Measurements from ENCODE around the gene CNGA1. TPM values are rescaled to one million over a fixed set of nuclear protein-coding genes. Genes with fewer than 3 reads are reported as not detected.

Gene CNGA1
- total RNA-seq, 2 experiments from 2014 or later = 0.70 TPM; not detected in 1

- no peak for DNase-seq
- intact Hi-C loops (cut with micrococcal nuclease) = no loop called here
- CTCF ChIA-PET = interaction anchor here (0.9 to 10.1 kb wide), 5 partner anchors 9 to 44 kb away, joined by 3 to 87 read pairs (median 4); no protein-coding TSS in a partner anchor
- Mint-ChIP-seq H3K9me3 (no peaks in the 10 kb centered on the region), H3K27me3 (peaks cover 34% of the 10 kb centered on the region), H3K27ac (no peak overlapping the region), H3K4me3 (no peak overlapping the region), H3K36me3 (no peaks in the 10 kb centered on the region), H3K4me1 (ENCODE audit: low read depth) (peaks cover 65% of the 10 kb centered on the region)
- POLR2A ChIA-PET = no interaction called here
Measured at GRCh38 chr4:48043504-48043903, 27.0 kb upstream of the CNGA1 start.

DNA sequence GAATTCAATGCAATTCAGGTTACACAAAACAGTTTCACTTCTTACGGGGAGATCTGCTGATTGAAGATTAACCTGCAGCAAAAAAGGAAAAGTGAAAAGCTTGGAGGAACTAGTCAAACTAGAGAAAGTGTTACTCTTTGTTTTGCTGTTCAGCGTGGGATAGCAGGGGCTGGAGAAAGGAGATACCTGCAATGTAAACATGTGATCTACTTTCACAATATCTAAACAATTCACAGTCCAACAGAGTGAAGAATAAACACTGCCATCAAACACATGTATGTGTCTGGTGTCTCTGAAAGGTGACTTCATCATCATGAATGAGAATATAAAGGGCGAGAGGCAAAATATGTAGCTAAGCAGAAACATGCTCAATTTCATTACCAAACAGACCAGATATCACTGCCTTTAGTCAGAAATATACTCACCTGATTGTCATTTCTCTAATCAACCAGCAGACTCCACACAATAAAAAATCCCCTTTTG, 26.5 kb upstream of the CNGA1 start:
- peaks cover 63% of the 10 kb centered on the region for H3K4me1 Mint-ChIP-seq (ENCODE audit: low read depth)
- POLR2A ChIA-PET = no interaction called here
- intact Hi-C loops (cut with micrococcal nuclease) = no loop called here
- no peaks in the 10 kb centered on the region for H3K36me3 Mint-ChIP-seq
- no peaks in the 10 kb centered on the region for H3K9me3 Mint-ChIP-seq
- no peak overlapping the region for H3K27ac Mint-ChIP-seq
- peaks cover 31% of the 10 kb centered on the region for H3K27me3 Mint-ChIP-seq
- CTCF ChIA-PET = interaction anchor here (0.9 to 10.1 kb wide), 4 partner anchors 9 to 44 kb away, joined by 3 to 87 read pairs (median 6); no protein-coding TSS in a partner anchor
- no peak for DNase-seq
- H3K4me3 Mint-ChIP-seq = no peak overlapping the region

GRCh38 chr4:48041535-48042137, 25.2 kb upstream of the CNGA1 start:
- peaks cover 52% of the 10 kb centered on the region for H3K4me1 Mint-ChIP-seq (ENCODE audit: low read depth)
- H3K9me3 Mint-ChIP-seq = peaks cover under 1% of the 10 kb centered on the region
- peaks cover 29% of the 10 kb centered on the region for H3K27me3 Mint-ChIP-seq
- CTCF ChIA-PET = interaction anchor here (0.8 to 2.1 kb wide), 3 partner anchors 14 to 46 kb away, joined by 3 to 6 read pairs (median 5); no protein-coding TSS in a partner anchor
- peak; percentile 40 for DNase-seq
- H3K36me3 Mint-ChIP-seq = no peaks in the 10 kb centered on the region
- POLR2A ChIA-PET = interaction anchor here (0.6 kb wide), 1 partner anchor 872 kb away, joined by 3 read pairs; no protein-coding TSS in a partner anchor
- no peak overlapping the region for H3K4me3 Mint-ChIP-seq
- no peak overlapping the region for H3K27ac Mint-ChIP-seq
- intact Hi-C loops (cut with micrococcal nuclease) = no loop called here

DNA sequence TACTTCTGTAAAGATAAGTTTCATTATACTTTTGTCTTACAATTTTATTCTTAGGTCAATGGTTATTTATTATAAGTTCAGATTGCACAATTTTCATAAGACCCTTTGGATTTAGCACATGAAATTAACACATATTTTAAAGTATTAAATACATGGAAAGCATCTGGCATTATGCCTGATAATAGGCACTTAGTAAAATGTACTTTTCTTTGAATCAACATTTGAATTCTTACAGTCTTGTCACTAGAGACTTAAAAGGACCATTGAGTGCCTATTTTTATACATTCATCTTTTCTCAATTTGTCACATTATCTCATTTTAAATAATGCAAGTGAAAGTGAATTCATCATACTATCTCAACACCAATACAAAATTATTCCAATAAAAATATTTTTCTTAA, 23.1 kb upstream of the CNGA1 start:
- no peak overlapping the region for H3K4me3 Mint-ChIP-seq
- no peak overlapping the region for H3K27ac Mint-ChIP-seq
- peaks cover 56% of the 10 kb centered on the region for H3K4me1 Mint-ChIP-seq (ENCODE audit: low read depth)
- H3K36me3 Mint-ChIP-seq = peaks cover 2% of the 10 kb centered on the region
- DNase-seq = no peak
- H3K27me3 Mint-ChIP-seq = peaks cover 20% of the 10 kb centered on the region
- POLR2A ChIA-PET = no interaction called here
- H3K9me3 Mint-ChIP-seq = peaks cover 3% of the 10 kb centered on the region
- intact Hi-C loops (cut with micrococcal nuclease) = loop anchor here (5.0 kb wide), 2 partner anchors 127 to 202 kb away; partner anchors contain the start of genes CORIN and NFXL1
- CTCF ChIA-PET = no interaction called here

GRCh38 chr4:48038666-48039065, 22.2 kb upstream of the CNGA1 start:
- POLR2A ChIA-PET = no interaction called here
- no peak for DNase-seq
- CTCF ChIA-PET = interaction anchor here (5.4 kb wide), 1 partner anchor 71 kb away, joined by 33 read pairs; no protein-coding TSS in a partner anchor
- H3K27me3 Mint-ChIP-seq = peaks cover 16% of the 10 kb centered on the region
- peaks cover 55% of the 10 kb centered on the region for H3K4me1 Mint-ChIP-seq (ENCODE audit: low read depth)
- peaks cover 3% of the 10 kb centered on the region for H3K9me3 Mint-ChIP-seq
- H3K36me3 Mint-ChIP-seq = peaks cover 2% of the 10 kb centered on the region
- no peak overlapping the region for H3K4me3 Mint-ChIP-seq
- H3K27ac Mint-ChIP-seq = no peak overlapping the region
- intact Hi-C loops (cut with micrococcal nuclease) = loop anchor here (5.0 kb wide), 2 partner anchors 126 to 201 kb away; partner anchors contain the start of genes CORIN and NFXL1

DNA sequence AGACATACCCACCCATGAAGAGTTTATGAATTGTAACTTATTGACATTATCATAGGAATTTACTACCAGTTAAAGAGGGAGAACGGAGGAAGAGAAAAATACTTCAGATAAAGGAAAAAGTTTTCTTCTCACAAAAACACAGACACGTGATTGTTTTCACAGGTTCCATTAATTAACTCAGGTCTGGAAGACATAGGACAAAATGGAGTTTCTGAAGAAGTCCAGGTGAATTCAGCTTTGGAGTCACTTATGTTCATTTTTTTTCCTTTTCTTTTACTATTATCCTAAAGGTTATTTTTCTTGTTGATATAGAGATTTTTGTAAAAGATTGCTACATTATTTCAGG, 20.6 kb upstream of the CNGA1 start:
- Mint-ChIP-seq H3K9me3 (peaks cover 3% of the 10 kb centered on the region), H3K4me3 (no peak overlapping the region), H3K27me3 (peaks cover 7% of the 10 kb centered on the region), H3K36me3 (peaks cover 2% of the 10 kb centered on the region), H3K4me1 (ENCODE audit: low read depth) (peaks cover 42% of the 10 kb centered on the region), H3K27ac (no peak overlapping the region)
- ChIA-PET POLR2A (interaction anchor here (0.9 to 2.3 kb wide), 6 partner anchors 11 to 99 kb away, joined by 3 to 10 read pairs (median 5); partner anchors contain the start of genes CNGA1, NIPAL1 and TXK), CTCF (interaction anchor here (1.1 to 5.7 kb wide), 8 partner anchors 9 to 198 kb away, joined by 3 to 87 read pairs (median 6); no protein-coding TSS in a partner anchor)
- intact Hi-C loops (cut with micrococcal nuclease) = loop anchor here (2.0 to 5.0 kb wide), 3 partner anchors 58 to 200 kb away; partner anchors contain the start of genes CORIN and NFXL1
- DNase-seq = no peak

GRCh38 chr4:48035952-48036351, 19.5 kb upstream of the CNGA1 start:
- no peak overlapping the region for H3K4me3 Mint-ChIP-seq
- POLR2A ChIA-PET = interaction anchor here (0.9 to 2.3 kb wide), 12 partner anchors 9 to 197 kb away, joined by 3 to 10 read pairs (median 4); partner anchors contain the start of genes CNGA1, NIPAL1 and TXK

DNA sequence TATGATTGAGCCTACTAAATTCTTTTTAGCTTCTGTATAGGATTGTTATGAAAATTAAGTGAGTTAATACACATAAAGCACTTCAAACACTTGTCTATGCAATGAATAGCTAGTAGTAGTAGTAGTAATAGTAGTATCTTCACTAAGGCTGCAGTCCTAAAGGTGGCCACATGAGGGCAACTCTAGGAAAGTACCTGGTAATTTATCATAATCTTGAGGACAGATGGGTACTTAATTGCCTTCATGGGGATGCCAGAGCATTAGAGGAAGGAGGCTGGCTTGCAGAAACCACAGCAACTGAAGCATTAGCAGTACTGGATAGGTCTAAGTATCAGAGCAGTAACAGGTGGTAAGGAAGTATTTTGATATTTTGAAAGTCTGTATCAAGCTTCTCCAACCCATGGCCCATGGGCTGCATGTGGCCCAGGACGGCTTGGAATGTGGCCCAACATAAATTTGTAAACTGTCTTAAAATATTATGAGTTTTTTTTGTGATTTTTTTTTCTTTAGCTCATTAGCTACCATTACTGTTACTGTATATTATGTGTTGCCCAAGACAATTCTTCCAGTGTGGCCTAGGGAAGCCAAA, 17.4 kb upstream of the CNGA1 start:
- ChIA-PET CTCF (interaction anchor here (0.9 to 5.7 kb wide), 20 partner anchors 8 to 106 kb away, joined by 3 to 87 read pairs (median 8); no protein-coding TSS in a partner anchor), POLR2A (interaction anchor here (0.9 kb wide), 1 partner anchor 32 kb away, joined by 3 read pairs; no protein-coding TSS in a partner anchor)
- intact Hi-C loops (cut with micrococcal nuclease) = loop anchor here (2.0 kb wide), 1 partner anchor 53 kb away; no protein-coding TSS in a partner anchor
- DNase-seq = peak; percentile 69
- Mint-ChIP-seq H3K27ac (no peak overlapping the region), H3K36me3 (peaks cover 2% of the 10 kb centered on the region), H3K4me3 (no peak overlapping the region), H3K27me3 (peaks cover 6% of the 10 kb centered on the region), H3K9me3 (peaks cover 3% of the 10 kb centered on the region), H3K4me1 (ENCODE audit: low read depth) (peaks cover 37% of the 10 kb centered on the region)

More at GRCh38 chr4:48035952-48036351, 19.5 kb upstream of the CNGA1 start:
- H3K27ac Mint-ChIP-seq = peak overlapping the region; percentile 90
- CTCF ChIA-PET = interaction anchor here (1.0 to 5.7 kb wide), 13 partner anchors 8 to 197 kb away, joined by 3 to 87 read pairs (median 15); no protein-coding TSS in a partner anchor
- peaks cover 2% of the 10 kb centered on the region for H3K27me3 Mint-ChIP-seq
- peaks cover 34% of the 10 kb centered on the region for H3K4me1 Mint-ChIP-seq (ENCODE audit: low read depth)
- intact Hi-C loops (cut with micrococcal nuclease) = loop anchor here (1.0 to 5.0 kb wide), 14 partner anchors 9 to 305 kb away; partner anchors contain the start of genes CNGA1, CORIN, NFXL1 and NIPAL1
- no peak for DNase-seq
- peaks cover 3% of the 10 kb centered on the region for H3K9me3 Mint-ChIP-seq
- peaks cover 2% of the 10 kb centered on the region for H3K36me3 Mint-ChIP-seq

- CTCF ChIA-PET = interaction anchor here (1.2 to 5.7 kb wide), 13 partner anchors 9 to 106 kb away, joined by 3 to 87 read pairs (median 16); no protein-coding TSS in a partner anchor
- Mint-ChIP-seq H3K4me3 (no peak overlapping the region), H3K4me1 (ENCODE audit: low read depth) (peaks cover 42% of the 10 kb centered on the region), H3K9me3 (peaks cover 3% of the 10 kb centered on the region), H3K36me3 (peaks cover 2% of the 10 kb centered on the region), H3K27me3 (peaks cover 4% of the 10 kb centered on the region), H3K27ac (no peak overlapping the region)
- no peak for DNase-seq
- POLR2A ChIA-PET = no interaction called here
- intact Hi-C loops (cut with micrococcal nuclease) = loop anchor here (2.0 kb wide), 1 partner anchor 53 kb away; no protein-coding TSS in a partner anchor
Measured at GRCh38 chr4:48033412-48033811, 16.9 kb upstream of the CNGA1 start.

DNA sequence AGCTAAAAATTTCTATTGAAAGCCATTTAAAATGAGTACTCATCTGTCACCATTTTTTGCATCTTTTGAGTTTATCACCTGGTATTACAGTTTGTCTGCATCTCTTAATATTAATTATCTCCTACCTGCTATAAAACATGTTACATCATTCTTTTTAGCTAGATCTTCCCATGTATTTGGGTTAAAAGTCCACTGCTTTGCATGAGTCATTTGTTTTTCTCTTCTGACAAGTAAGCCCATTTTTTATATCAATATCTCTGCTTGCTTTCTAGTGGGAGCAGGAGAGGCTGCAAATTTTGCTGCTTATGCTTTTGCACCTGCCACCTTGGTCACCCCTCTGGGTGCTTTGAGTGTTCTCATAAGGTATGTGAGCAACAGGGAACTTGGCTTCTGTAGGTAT, 16.2 kb upstream of the CNGA1 start:
- DNase-seq = no peak
- peaks cover 49% of the 10 kb centered on the region for H3K4me1 Mint-ChIP-seq (ENCODE audit: low read depth)
- H3K36me3 Mint-ChIP-seq = peaks cover 2% of the 10 kb centered on the region
- intact Hi-C loops (cut with micrococcal nuclease) = loop anchor here (2.0 kb wide), 1 partner anchor 54 kb away; no protein-coding TSS in a partner anchor
- H3K27ac Mint-ChIP-seq = no peak overlapping the region
- ChIA-PET CTCF (interaction anchor here (0.8 to 5.7 kb wide), 8 partner anchors 14 to 287 kb away, joined by 3 to 87 read pairs (median 10); partner anchors contain the start of gene CORIN), POLR2A (no interaction called here)
- H3K9me3 Mint-ChIP-seq = peaks cover 3% of the 10 kb centered on the region
- no peak overlapping the region for H3K4me3 Mint-ChIP-seq
- H3K27me3 Mint-ChIP-seq = peaks cover 4% of the 10 kb centered on the region

DNA sequence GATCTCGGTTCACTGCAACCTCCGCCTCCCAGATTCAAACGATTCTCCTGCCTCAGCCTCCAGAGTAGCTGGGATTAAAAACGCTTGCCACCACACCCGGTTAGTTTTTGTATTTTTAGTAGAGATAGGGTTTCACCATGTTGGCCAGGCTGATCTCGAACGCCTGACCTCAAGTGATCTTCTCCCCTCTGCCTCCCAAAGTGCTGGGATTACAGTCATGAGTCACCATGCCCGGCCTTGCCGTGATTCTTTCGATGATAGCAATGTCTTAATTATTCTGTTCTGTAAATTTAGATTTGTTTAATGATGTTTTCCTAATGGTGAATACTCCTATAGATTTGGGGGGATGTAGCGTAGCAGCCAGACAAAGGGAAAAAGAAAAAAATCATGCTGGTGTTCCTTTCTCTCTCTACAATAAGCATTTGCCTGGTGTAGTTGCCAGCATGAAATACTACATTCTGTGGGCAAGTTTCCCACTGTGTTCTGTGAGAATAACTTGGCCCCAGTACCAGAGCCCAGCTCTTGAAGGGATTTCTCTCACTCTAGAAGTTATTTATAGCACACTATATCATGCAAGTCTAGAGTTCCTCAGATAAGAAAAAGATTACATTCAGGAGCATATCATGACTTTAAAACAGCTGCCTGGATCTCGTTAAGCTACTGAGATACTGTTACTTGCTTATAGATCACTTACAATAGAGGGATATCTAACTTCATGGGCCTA, 15.5 kb upstream of the CNGA1 start:
- ChIA-PET CTCF (interaction anchor here (0.8 to 5.7 kb wide), 7 partner anchors 15 to 288 kb away, joined by 3 to 87 read pairs (median 16); partner anchors contain the start of gene CORIN), POLR2A (no interaction called here)
- peaks cover 48% of the 10 kb centered on the region for H3K4me1 Mint-ChIP-seq (ENCODE audit: low read depth)
- peaks cover 2% of the 10 kb centered on the region for H3K36me3 Mint-ChIP-seq
- H3K27ac Mint-ChIP-seq = no peak overlapping the region
- H3K27me3 Mint-ChIP-seq = peaks cover 4% of the 10 kb centered on the region
- H3K9me3 Mint-ChIP-seq = peaks cover 3% of the 10 kb centered on the region
- intact Hi-C loops (cut with micrococcal nuclease) = loop anchor here (2.0 kb wide), 1 partner anchor 55 kb away; no protein-coding TSS in a partner anchor
- DNase-seq = no peak
- H3K4me3 Mint-ChIP-seq = no peak overlapping the region
